ENCODE data around the gene SLC39A5. TPM values are rescaled to one million over a fixed set of nuclear protein-coding genes. Genes with fewer than 3 reads are reported as not detected.

The SLC39A5 gene
- total and polyA plus RNA-seq, 2 of the 8 experiments (the other 6 are each of a cell fraction or from before 2014, with no cell fraction given): 0.27 TPM; not detected in 1

DNA sequence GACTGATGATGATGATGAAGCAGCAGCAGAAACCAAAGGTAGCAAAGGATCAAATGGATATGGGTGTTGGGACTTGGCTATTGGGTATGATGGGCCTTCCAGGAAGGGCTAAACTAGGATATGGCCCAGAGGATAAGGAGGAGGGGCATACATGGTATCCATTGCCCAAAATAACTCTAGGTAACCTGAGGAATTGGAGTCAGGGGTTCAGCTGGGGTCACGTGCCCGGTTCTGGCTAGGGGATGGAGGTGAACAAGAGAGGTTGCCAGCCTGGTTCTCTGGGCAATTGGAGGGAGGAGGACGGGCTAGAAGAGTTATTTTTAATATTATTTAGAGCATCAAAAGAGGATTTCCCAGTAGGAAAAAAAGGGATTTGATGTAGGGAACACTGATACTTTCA is 31.1 kb downstream of the SLC39A5 start (continued):
- TF ChIP-seq MAFK (IDR thresholded peaks at IDR 0.05; ENCODE audit: low read depth, low read length) (no peak), YY1 (IDR thresholded peaks at IDR 0.05; ENCODE audit: low read depth, low read length) (no peak), HDAC6 (IDR thresholded peaks at IDR 0.05; ENCODE audit: low read depth, low read length) (no peak), TAF1 (IDR thresholded peaks at IDR 0.05; ENCODE audit: low read depth, low read length) (no peak)
